T-helper 2 cell (primary cell): Measurements from ENCODE around the gene TOP3A.
A peak's percentile ranks its signal among the peaks of the same experiment; 100 is the strongest.

ENCODE experiments used
- DNase-seq, 5 experiments: peaks; one replicate each; pipeline versions ENCODE4 v3.0.0 to v3.0.0-alpha.2; 2012 to 2022

The TOP3A gene

GRCh38 chr17:18231164-18231563 is 83.6 kb downstream of the TOP3A start:
- DNase-seq: no peak

- no peak for DNase-seq
Measured at GRCh38 chr17:18230288-18231141, 84.3 kb downstream of the TOP3A start.

GRCh38 chr17:18229771-18230170 is 85.0 kb downstream of the TOP3A start:
- DNase-seq: no peak

- no peak for DNase-seq
Measured at GRCh38 chr17:18229254-18229653, 85.5 kb downstream of the TOP3A start.

GRCh38 chr17:18228176-18228682 is 86.6 kb downstream of the TOP3A start:
- no peak for DNase-seq

GRCh38 chr17:18227635-18228034 is 87.2 kb downstream of the TOP3A start:
- DNase-seq: no peak

GRCh38 chr17:18226284-18226945 is 88.4 kb downstream of the TOP3A start:
- DNase-seq: no peak

GRCh38 chr17:18225642-18226283 is 89.0 kb downstream of the TOP3A start:
- peak in 2 of 5 experiments; percentile 18 to 30 for DNase-seq

GRCh38 chr17:18225121-18225641 is 89.6 kb downstream of the TOP3A start, which contains the start of gene LLGL1:
Gene LLGL1, plus strand, starts transcription at chr17:18225635. Its CDS starts 48 bp downstream, at chr17:18225683.
- peak; percentile 91 to 97 (median 95) for DNase-seq

GRCh38 chr17:18224387-18225120 is 90.2 kb downstream of the TOP3A start:
- DNase-seq: no peak

GRCh38 chr17:18224053-18224386 is 90.8 kb downstream of the TOP3A start:
- DNase-seq: no peak
